Sigmoid colon (tissue), 7 donors: ENCODE data around the gene TENM3. TPM values are rescaled to one million over a fixed set of nuclear protein-coding genes. Genes with fewer than 3 reads are reported as not detected.

Experiments
- DNase-seq: peaks from one replicate; pipeline ENCODE4 v3.0.0-alpha.2; 2019
- H3K27ac ChIP-seq, 4 donors: fragments of 200-600 bp; sonication (generic); one replicate each; pipeline ENCODE4 v1.5.1; 2016 to 2019; ENCODE audit warnings: mild to moderate bottlenecking in 1 of 4
- H3K27me3 ChIP-seq, 3 donors: fragments of 200-600 bp; sonication (generic); one replicate each; pipeline ENCODE4 v1.5.1; 2019; ENCODE audit warnings: mild to moderate bottlenecking in 1 of 3
- H3K36me3 ChIP-seq, 4 donors: fragments of 200-600 bp; sonication (generic); one replicate each; pipeline ENCODE4 v1.5.1; 2016 to 2019
- H3K4me1 ChIP-seq, 4 donors: fragments of 200-600 bp; sonication (generic); one replicate each; pipeline ENCODE4 v1.5.1; 2017 to 2019
- H3K4me3 ChIP-seq, 4 donors: fragments of 200-600 bp; sonication (generic); one replicate each; pipeline ENCODE4 v1.5.1; 2017 to 2019; ENCODE audit warnings: mild to moderate bottlenecking in 2 of 4, moderate library complexity in 1 of 4
- H3K9me3 ChIP-seq, 4 donors: fragments of 200-600 bp in 3 of 4; sonication (generic) in 3 of 4; one replicate each; pipeline versions ENCODE4 v1.5.1 to v1.6.1; 2013 to 2019
- EP300 ChIP-seq, 4 donors: sonication (generic); formaldehyde crosslinking; IDR thresholded peaks; one replicate each; pipeline ENCODE4 v1.6.1; 2017; ENCODE audit warnings: antibody characterized with exemption in 4 of 4
- POLR2A ChIP-seq, 2 donors: fragments of 450-650 bp; IDR thresholded peaks; one replicate each; pipeline ENCODE4 v1.6.1; 2016; ENCODE audit warnings: antibody characterized with exemption in 2 of 2, mild to moderate bottlenecking in 2 of 2, moderate library complexity in 2 of 2
- POLR2AphosphoS5 ChIP-seq, 4 donors: sonication (generic); formaldehyde crosslinking; IDR thresholded peaks; one replicate each; pipeline ENCODE4 v1.6.1; 2017; ENCODE audit warnings: antibody characterized with exemption in 4 of 4
- WGBS, 2 donors: extraction: QIAGEN DNeasy Blood & Tissue Kit; methylation state at CpG; one replicate each; pipeline ENCODE4 v1.1.7; 2013; 5-methylcytosine and 5-hydroxymethylcytosine counted together
- intact Hi-C: fragments of 100-400 bp; cut with DNase I; formaldehyde crosslinking; loops from one replicate; pipeline ENCODE4 v1.15.1; 2023
- polyA plus RNA-seq, 3 donors: library from polyadenylated mRNA; stranded (reverse); fragments of 200-250 nt; gene quantifications; one replicate each; pipeline ENCODE4 v1.2.3, GENCODE V29; 2013
- total RNA-seq, 4 donors: library from RNA; depleted of rRNA; stranded (reverse); fragments of >200 nt; gene quantifications; one replicate each; pipeline ENCODE4 v1.1.0, GENCODE V29; 2016
- TF ChIP-seq, protein P1 (sequence below), 4 experiments: fragments of 450-650 bp in 3 of 4; fragments of 200-600 bp in 1 of 4; IDR thresholded peaks; one replicate each; pipeline ENCODE4 v1.5.1; 2016 to 2019; ENCODE audit warnings: antibody characterized with exemption in 4 of 4, mild to moderate bottlenecking in 3 of 4, moderate library complexity in 2 of 4
- donor health status: healthy with polysubstance abuse.
- donor health status: Bipolar disorder and iron deficiency.
- donor health status: healthy.

TENM3 gene
- total and polyA plus RNA-seq, 7 donors = 0.60 to 82.3 (median 37.8) TPM; not detected in 1

DNA sequence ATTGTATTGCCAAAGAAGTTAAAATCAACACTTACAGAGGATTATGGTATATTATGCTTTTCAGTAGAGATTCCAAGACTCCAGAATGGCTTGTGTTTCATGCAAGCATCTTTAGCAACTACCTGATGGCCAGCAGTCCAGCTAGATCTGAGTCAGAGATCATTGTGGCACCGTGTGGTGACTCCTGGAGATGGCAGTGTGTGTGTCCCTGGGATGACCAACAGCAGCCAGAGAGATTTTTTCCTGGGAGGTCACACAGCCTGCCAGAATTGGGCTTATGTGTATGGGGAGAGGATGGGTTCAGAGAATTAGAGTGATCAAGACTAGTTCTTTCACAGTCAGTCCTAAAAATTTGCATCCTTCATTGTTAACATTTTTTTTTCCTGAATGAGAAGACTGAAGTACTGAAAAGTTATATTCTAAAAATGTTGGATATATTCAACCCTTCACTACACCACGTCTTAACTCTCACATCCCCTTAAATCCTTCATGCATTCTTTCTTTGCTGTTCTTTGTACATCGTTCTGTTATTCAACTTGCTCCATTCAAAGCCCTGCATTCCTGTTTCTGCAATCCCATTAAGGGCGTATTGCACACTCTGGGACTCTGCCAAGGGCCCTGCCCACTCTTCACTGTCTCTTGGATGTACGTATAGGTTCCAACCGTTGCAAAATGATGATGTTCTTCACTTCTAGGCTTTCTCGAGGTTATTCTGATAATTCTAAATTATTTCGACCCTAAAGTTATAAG is 12.4 kb downstream of the TENM3 start:
- intact Hi-C loops = no loop called here
- DNase-seq = no peak
- Histone ChIP-seq H3K36me3 (no peaks in the 10 kb centered on the region), H3K9me3 (no peaks in the 10 kb centered on the region), H3K4me3 (no peak overlapping the region), H3K4me1 (no peaks in the 10 kb centered on the region), H3K27ac (no peak overlapping the region), H3K27me3 (no peaks in the 10 kb centered on the region)
- 74 to 81% methylated on average over 8 of the region's 8 CpGs for WGBS, 2 donors
- TF ChIP-seq POLR2A (IDR thresholded peaks at IDR 0.05) = no peak
- no peak for TF ChIP-seq POLR2AphosphoS5 (IDR thresholded peaks at IDR 0.05)
- TF ChIP-seq, protein P1, sequence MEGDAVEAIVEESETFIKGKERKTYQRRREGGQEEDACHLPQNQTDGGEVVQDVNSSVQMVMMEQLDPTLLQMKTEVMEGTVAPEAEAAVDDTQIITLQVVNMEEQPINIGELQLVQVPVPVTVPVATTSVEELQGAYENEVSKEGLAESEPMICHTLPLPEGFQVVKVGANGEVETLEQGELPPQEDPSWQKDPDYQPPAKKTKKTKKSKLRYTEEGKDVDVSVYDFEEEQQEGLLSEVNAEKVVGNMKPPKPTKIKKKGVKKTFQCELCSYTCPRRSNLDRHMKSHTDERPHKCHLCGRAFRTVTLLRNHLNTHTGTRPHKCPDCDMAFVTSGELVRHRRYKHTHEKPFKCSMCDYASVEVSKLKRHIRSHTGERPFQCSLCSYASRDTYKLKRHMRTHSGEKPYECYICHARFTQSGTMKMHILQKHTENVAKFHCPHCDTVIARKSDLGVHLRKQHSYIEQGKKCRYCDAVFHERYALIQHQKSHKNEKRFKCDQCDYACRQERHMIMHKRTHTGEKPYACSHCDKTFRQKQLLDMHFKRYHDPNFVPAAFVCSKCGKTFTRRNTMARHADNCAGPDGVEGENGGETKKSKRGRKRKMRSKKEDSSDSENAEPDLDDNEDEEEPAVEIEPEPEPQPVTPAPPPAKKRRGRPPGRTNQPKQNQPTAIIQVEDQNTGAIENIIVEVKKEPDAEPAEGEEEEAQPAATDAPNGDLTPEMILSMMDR (IDR thresholded peaks at IDR 0.05) = no peak
- TF ChIP-seq EP300 (IDR thresholded peaks at IDR 0.05) = no peak

DNA sequence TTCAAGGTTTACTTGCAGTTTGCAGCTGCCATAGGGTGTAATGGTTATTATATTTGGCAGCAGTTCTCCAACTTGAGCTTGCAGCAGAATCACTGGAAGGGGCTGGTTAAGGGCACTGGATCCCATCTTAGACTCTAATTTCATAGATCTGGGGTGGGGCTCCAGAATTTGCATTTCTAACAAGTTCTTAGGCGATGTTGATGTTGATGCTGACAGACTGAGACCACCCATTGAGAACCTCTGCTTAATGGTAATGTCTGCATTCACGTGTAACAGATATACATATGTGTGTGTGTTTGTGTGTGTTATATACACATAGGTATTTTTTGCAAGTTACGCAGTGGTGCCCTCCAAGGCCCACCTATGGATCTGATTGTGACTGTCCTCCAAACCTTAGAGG is 13.8 kb downstream of the TENM3 start:
- Histone ChIP-seq H3K27me3 (no peaks in the 10 kb centered on the region), H3K36me3 (no peaks in the 10 kb centered on the region), H3K4me3 (no peak overlapping the region), H3K4me1 (no peaks in the 10 kb centered on the region), H3K27ac (no peak overlapping the region), H3K9me3 (no peaks in the 10 kb centered on the region)
- no peak for DNase-seq
- TF ChIP-seq POLR2AphosphoS5 (IDR thresholded peaks at IDR 0.05) = no peak
- TF ChIP-seq POLR2A (IDR thresholded peaks at IDR 0.05) = no peak
- TF ChIP-seq, protein P1 (IDR thresholded peaks at IDR 0.05) = no peak
- no peak for TF ChIP-seq EP300 (IDR thresholded peaks at IDR 0.05)
- intact Hi-C loops = no loop called here
- WGBS, 2 donors = 87% methylated on average over 3 of the region's 3 CpGs

DNA sequence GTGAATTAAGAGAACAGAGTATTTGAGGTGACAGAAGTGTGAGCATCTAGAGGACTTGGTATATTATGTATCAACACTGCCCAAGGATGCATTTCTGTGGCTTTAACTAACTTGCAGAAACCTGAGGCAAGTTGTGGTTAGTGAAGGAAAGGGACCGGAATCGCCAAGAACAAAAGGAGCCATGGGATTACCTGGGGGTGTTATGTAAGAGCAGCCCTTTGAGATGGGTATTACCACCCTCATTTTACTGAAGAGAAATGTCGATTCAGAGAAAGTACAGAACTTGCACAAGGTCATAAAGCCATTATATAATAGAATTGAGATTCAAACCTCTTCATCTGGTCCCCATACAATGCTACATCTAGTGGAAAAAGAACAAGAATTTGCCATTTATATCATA is 14.3 kb downstream of the TENM3 start:
- TF ChIP-seq EP300 (IDR thresholded peaks at IDR 0.05) (no peak), POLR2A (IDR thresholded peaks at IDR 0.05) (no peak), POLR2AphosphoS5 (IDR thresholded peaks at IDR 0.05) (no peak)
- TF ChIP-seq, protein P1 (IDR thresholded peaks at IDR 0.05) = no peak
- WGBS, 2 donors = 64 to 66% methylated on average over 3 of the region's 3 CpGs
- Histone ChIP-seq H3K9me3 (no peaks in the 10 kb centered on the region), H3K27me3 (no peaks in the 10 kb centered on the region), H3K27ac (no peak overlapping the region), H3K36me3 (no peaks in the 10 kb centered on the region), H3K4me3 (no peak overlapping the region), H3K4me1 (no peaks in the 10 kb centered on the region)
- DNase-seq = no peak
- intact Hi-C loops = no loop called here

DNA sequence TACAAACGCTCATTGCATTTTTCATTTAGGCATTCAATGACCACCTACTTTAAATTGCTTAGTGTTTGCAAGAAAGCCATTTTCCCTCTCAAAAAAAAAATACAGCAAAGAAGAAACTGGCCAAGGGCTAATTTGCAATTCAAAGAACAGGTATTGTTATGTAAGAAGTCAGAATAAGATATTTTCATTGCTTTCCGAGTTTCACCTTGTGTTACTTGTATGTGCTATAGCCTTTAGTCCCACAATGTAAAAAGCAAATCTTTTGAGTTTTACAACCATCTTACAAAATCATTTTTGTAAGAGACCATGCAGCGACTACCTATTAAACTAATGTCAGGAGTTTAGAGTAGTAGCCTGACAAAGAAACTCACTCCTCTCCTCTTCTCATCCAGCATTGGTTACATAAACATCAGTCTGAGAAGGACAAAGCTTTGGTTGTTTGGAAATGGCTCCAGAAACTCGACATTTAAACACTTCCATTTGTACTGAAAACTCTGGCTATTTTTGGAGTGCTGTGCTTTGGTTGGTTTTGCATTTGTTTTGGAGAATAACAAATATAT is 15.3 kb downstream of the TENM3 start:
- Histone ChIP-seq H3K27me3 (no peaks in the 10 kb centered on the region), H3K9me3 (no peaks in the 10 kb centered on the region), H3K27ac (no peak overlapping the region), H3K36me3 (no peaks in the 10 kb centered on the region), H3K4me3 (no peak overlapping the region), H3K4me1 (peaks cover 0 to 3% (median 3%) of the 10 kb centered on the region in 4 donors)
- no peak for DNase-seq
- WGBS, 2 donors = 51 to 56% methylated on average over 4 of the region's 4 CpGs
- intact Hi-C loops = no loop called here
- TF ChIP-seq POLR2A (IDR thresholded peaks at IDR 0.05) = no peak

DNA sequence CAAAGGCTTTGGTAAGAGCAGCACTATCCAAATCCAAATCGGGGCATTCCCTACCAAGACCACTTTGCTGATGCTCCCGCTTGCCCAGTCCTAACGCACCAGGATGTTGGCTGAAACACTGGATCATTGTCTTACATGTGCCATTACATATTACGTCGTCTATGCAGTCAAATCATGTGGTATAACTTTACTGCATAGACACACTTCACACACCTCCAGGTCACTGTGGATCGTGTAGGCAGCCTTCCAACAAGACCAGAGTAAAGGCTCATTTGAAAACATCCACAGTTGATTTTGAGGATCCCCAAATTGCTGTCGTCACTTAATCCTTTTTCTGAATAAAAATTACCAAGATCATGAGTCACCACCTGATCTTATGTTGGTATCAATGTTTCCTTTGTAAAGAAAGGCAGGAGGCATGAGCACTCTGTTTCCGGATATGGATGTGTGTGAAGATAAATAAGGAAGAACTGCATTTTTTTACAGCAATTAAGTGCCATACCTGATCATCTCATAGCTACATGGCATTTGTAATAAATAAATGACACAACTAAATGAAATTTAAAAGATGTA is 18.5 kb downstream of the TENM3 start:
- Histone ChIP-seq H3K4me1 (peaks cover 0 to 5% (median 3%) of the 10 kb centered on the region in 4 donors), H3K27me3 (no peaks in the 10 kb centered on the region), H3K27ac (no peak overlapping the region), H3K36me3 (no peaks in the 10 kb centered on the region), H3K4me3 (no peak overlapping the region), H3K9me3 (no peaks in the 10 kb centered on the region)
- no peak for DNase-seq
- intact Hi-C loops = no loop called here
- TF ChIP-seq EP300 (IDR thresholded peaks at IDR 0.05) = no peak
- no peak for TF ChIP-seq POLR2A (IDR thresholded peaks at IDR 0.05)
- TF ChIP-seq, protein P1 (IDR thresholded peaks at IDR 0.05) = no peak
- TF ChIP-seq POLR2AphosphoS5 (IDR thresholded peaks at IDR 0.05) = no peak
- WGBS, 2 donors = 86 to 92% methylated on average over 8 of the region's 8 CpGs
